Testis (tissue), 2 donors: ENCODE measurements around the gene PTPRG.

Experiments used
- CTCF ChIP-seq, 3 experiments: fragments of 450-650 bp in 2 of 3; fragments of 200-600 bp in 1 of 3; sonication (generic) in 1 of 3; IDR thresholded peaks; one replicate each; pipeline ENCODE4 v1.5.1; 2016 to 2019; ENCODE audit warnings: antibody characterized with exemption in 3 of 3, mild to moderate bottlenecking in 2 of 3, moderate library complexity in 1 of 3
- POLR2A ChIP-seq: fragments of 450-650 bp; IDR thresholded peaks from one replicate; pipeline ENCODE4 v1.6.1; 2017; ENCODE audit warnings: antibody characterized with exemption, mild to moderate bottlenecking, moderate library complexity

DNA sequence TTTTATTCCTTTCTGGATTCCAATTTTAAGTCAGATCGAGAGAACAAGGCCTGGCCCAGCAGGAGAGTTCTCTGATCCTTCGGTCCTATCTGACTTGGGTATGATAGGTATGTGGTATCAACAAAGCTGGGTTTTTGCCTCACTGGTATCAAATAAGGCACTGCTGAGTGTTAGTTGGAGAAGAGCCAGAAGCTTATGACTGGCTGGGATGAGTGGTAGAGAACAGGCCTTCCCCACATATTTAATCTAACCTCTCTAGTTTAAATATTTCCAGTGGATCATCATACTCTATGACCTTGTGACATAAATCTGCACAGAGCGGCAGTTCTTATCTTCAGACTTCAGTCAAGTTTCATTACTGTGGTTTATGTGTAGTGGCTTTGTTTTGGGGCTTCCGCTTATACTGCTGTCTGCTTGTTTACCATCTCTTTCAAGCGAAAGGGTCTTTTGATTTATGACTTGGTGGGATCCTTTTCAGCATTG lies 164.5 kb downstream of the PTPRG start:
- no peak for TF ChIP-seq POLR2A
- no peak for TF ChIP-seq CTCF (IDR thresholded peaks at IDR 0.05)
